ENCODE data around the gene PRM2. TPM values are rescaled to one million over a fixed set of nuclear protein-coding genes. Genes with fewer than 3 reads are reported as not detected.

PRM2 gene
- total and polyA plus RNA-seq, 2 experiments from 2014 or later, result not detected

GRCh38 chr16:11268921-11269375 is 7.3 kb downstream of the PRM2 start, which contains the start of gene TNP2:
Gene TNP2, minus strand, starts transcription at chr16:11269325. Its CDS starts 63 bp downstream, at chr16:11269262.
- 90 to 91% methylated on average over 11 of the region's 11 CpGs for WGBS, 2 experiments (ENCODE audit: low coverage in 1 of 2, low lambda C conversion rate in 2 of 2, missing lambda C conversion rate in 2 of 2)
- H4K20me1 ChIP-seq (ENCODE audit: insufficient read depth), result no peaks in the 10 kb centered on the region
- H3K4me2 ChIP-seq (ENCODE audit: unreplicated experiment), result no peak within 1 kb of the TSS
- H3K9ac ChIP-seq, result no peak within 1 kb of the TSS
- no peaks in the 10 kb centered on the region for H3F3A ChIP-seq (ENCODE audit: insufficient read depth)
- H3K4me3 ChIP-seq, result no peak within 1 kb of the TSS
- H3K36me3 ChIP-seq (ENCODE audit: low read depth), result no peaks in the 10 kb centered on the region
- no peaks in the 10 kb centered on the region for H3K4me1 ChIP-seq (ENCODE audit: insufficient read depth)
- in situ Hi-C loops (cut with MboI), result no loop called here
- no peaks in the 10 kb centered on the region for H3K9me3 ChIP-seq (ENCODE audit: low read depth)
- H2AFZ ChIP-seq, result no peak within 1 kb of the TSS
- no peak within 1 kb of the TSS for H3K27ac ChIP-seq
- TF ChIP-seq EZH2 (IDR thresholded peaks at IDR 0.05; ENCODE audit: insufficient read depth, poor library complexity, severe bottlenecking) (no peak), EZH2phosphoT487 (IDR thresholded peaks at IDR 0.05; ENCODE audit: insufficient read depth, low read depth) (no peak)
- no peaks in the 10 kb centered on the region for H3K79me2 ChIP-seq (ENCODE audit: insufficient read depth)
- DNase-seq, result no peak
- no peaks in the 10 kb centered on the region for H3K27me3 ChIP-seq (replicated peaks; ENCODE audit: insufficient read depth)
- H3K9me2 ChIP-seq (ENCODE audit: insufficient read depth), result no peaks in the 10 kb centered on the region

GRCh38 chr16:11265124-11265523 is 11.2 kb downstream of the PRM2 start:
- H3K4me2 ChIP-seq (ENCODE audit: unreplicated experiment), result no peak overlapping the region
- H3K79me2 ChIP-seq (ENCODE audit: insufficient read depth), result no peaks in the 10 kb centered on the region
- H3K36me3 ChIP-seq (ENCODE audit: low read depth), result no peaks in the 10 kb centered on the region
- H3K9ac ChIP-seq, result no peak overlapping the region
- no peaks in the 10 kb centered on the region for H4K20me1 ChIP-seq (ENCODE audit: insufficient read depth)
- no peak for TF ChIP-seq EZH2phosphoT487 (IDR thresholded peaks at IDR 0.05; ENCODE audit: insufficient read depth, low read depth)
- TF ChIP-seq EZH2 (IDR thresholded peaks at IDR 0.05; ENCODE audit: insufficient read depth, poor library complexity, severe bottlenecking), result no peak
- H3F3A ChIP-seq (ENCODE audit: insufficient read depth), result no peaks in the 10 kb centered on the region
- no peaks in the 10 kb centered on the region for H3K27me3 ChIP-seq (replicated peaks; ENCODE audit: insufficient read depth)
- H3K27ac ChIP-seq, result no peak overlapping the region
- no peak overlapping the region for H2AFZ ChIP-seq
- no peaks in the 10 kb centered on the region for H3K4me1 ChIP-seq (ENCODE audit: insufficient read depth)
- DNase-seq, result no peak
- H3K4me3 ChIP-seq, result no peak overlapping the region
- no peaks in the 10 kb centered on the region for H3K9me2 ChIP-seq (ENCODE audit: insufficient read depth)
- WGBS, 2 experiments (ENCODE audit: low coverage in 1 of 2, low lambda C conversion rate in 2 of 2, missing lambda C conversion rate in 2 of 2), result 87 to 92% methylated on average over 7 of the region's 7 CpGs
- in situ Hi-C loops (cut with MboI), result no loop called here
- H3K9me3 ChIP-seq (ENCODE audit: low read depth), result no peaks in the 10 kb centered on the region

GRCh38 chr16:11264155-11264832 is 12.0 kb downstream of the PRM2 start:
- Histone ChIP-seq H3K4me3 (no peak overlapping the region), H3K9me3 (ENCODE audit: low read depth) (no peaks in the 10 kb centered on the region), H4K20me1 (ENCODE audit: insufficient read depth) (no peaks in the 10 kb centered on the region), H3K4me2 (ENCODE audit: unreplicated experiment) (no peak overlapping the region), H3K27me3 (replicated peaks; ENCODE audit: insufficient read depth) (no peaks in the 10 kb centered on the region), H3K9ac (no peak overlapping the region), H3K36me3 (ENCODE audit: low read depth) (no peaks in the 10 kb centered on the region), H3K4me1 (ENCODE audit: insufficient read depth) (peaks cover under 1% of the 10 kb centered on the region; the same call in 1 of the 2 replicates), H3K27ac (no peak overlapping the region), H3K79me2 (ENCODE audit: insufficient read depth) (no peaks in the 10 kb centered on the region), H3F3A (ENCODE audit: insufficient read depth) (no peaks in the 10 kb centered on the region), H3K9me2 (ENCODE audit: insufficient read depth) (no peaks in the 10 kb centered on the region), H2AFZ (no peak overlapping the region)
- in situ Hi-C loops (cut with MboI), result no loop called here
- DNase-seq, result no peak
- TF ChIP-seq EZH2phosphoT487 (IDR thresholded peaks at IDR 0.05; ENCODE audit: insufficient read depth, low read depth) (no peak), EZH2 (IDR thresholded peaks at IDR 0.05; ENCODE audit: insufficient read depth, poor library complexity, severe bottlenecking) (no peak)
- WGBS, 2 experiments (ENCODE audit: low coverage in 1 of 2, low lambda C conversion rate in 2 of 2, missing lambda C conversion rate in 2 of 2), result 62 to 66% methylated on average over 9 of the region's 9 CpGs

DNA sequence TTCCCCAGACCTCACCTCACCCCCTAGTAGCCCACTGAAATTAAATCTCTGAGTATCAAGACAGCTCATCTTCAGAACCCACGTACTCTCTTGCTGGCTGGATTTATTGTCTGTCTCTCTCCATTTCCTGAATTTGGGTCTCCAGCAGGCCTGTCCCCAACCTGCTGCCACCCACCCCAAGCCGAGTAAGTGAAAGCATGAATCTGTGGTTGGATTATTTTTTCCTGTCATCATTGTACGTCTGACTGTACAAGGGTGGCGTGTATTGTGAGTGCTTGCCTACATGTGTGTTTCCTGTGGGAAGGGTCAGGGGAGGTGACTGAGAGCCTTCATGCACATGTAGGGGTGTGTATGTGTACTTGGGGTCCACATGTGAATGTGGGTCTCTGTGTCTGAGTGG is 12.5 kb downstream of the PRM2 start:
- in situ Hi-C loops (cut with MboI), result no loop called here
- no peak overlapping the region for H3K9ac ChIP-seq
- H2AFZ ChIP-seq, result no peak overlapping the region
- H3K4me2 ChIP-seq (ENCODE audit: unreplicated experiment), result no peak overlapping the region
- TF ChIP-seq EZH2 (IDR thresholded peaks at IDR 0.05; ENCODE audit: insufficient read depth, poor library complexity, severe bottlenecking), result no peak
- TF ChIP-seq EZH2phosphoT487 (IDR thresholded peaks at IDR 0.05; ENCODE audit: insufficient read depth, low read depth), result no peak
- no peaks in the 10 kb centered on the region for H3F3A ChIP-seq (ENCODE audit: insufficient read depth)
- H3K4me1 ChIP-seq (ENCODE audit: insufficient read depth), result peaks cover 6% of the 10 kb centered on the region; the same call in 1 of the 2 replicates
- H3K9me2 ChIP-seq (ENCODE audit: insufficient read depth), result no peaks in the 10 kb centered on the region
- no peaks in the 10 kb centered on the region for H4K20me1 ChIP-seq (ENCODE audit: insufficient read depth)
- H3K4me3 ChIP-seq, result no peak overlapping the region
- no peaks in the 10 kb centered on the region for H3K9me3 ChIP-seq (ENCODE audit: low read depth)
- H3K36me3 ChIP-seq (ENCODE audit: low read depth), result no peaks in the 10 kb centered on the region
- H3K79me2 ChIP-seq (ENCODE audit: insufficient read depth), result no peaks in the 10 kb centered on the region
- no peak overlapping the region for H3K27ac ChIP-seq
- 78 to 80% methylated on average over 4 of the region's 4 CpGs for WGBS, 2 experiments (ENCODE audit: low coverage in 1 of 2, low lambda C conversion rate in 2 of 2, missing lambda C conversion rate in 2 of 2)
- DNase-seq, result no peak
- H3K27me3 ChIP-seq (replicated peaks; ENCODE audit: insufficient read depth), result no peaks in the 10 kb centered on the region

Measured in GM23248 (cell line).